ENCODE data around the gene AK9.
"Not testable (repeated sequence)": the region's sequence is repeated elsewhere in the genome, so short reads cannot be mapped to it uniquely, and the experiment has no call there.

Gene AK9

GRCh38 chr6:109609737-109610136 lies 81.3 kb downstream of the AK9 start:
- Histone ChIP-seq H3K27ac (no peak overlapping the region), H3K9me3 (ENCODE audit: control insufficient read depth, low read length) (no peaks in the 10 kb centered on the region), H3K27me3 (ENCODE audit: control insufficient read depth, insufficient read depth, low read length) (no peaks in the 10 kb centered on the region), H3K4me1 (no peaks in the 10 kb centered on the region), H2AFZ (no peak overlapping the region), H3K36me3 (ENCODE audit: control insufficient read depth, insufficient read depth, low read length) (no peaks in the 10 kb centered on the region), H3K4me3 (ENCODE audit: low read depth, low read length) (no peak overlapping the region), H3K9ac (no peak overlapping the region), H3K79me2 (no peaks in the 10 kb centered on the region), H3K4me2 (ENCODE audit: low read length) (no peak overlapping the region)
- TF ChIP-seq CTCF (IDR thresholded peaks at IDR 0.05): no peak

GRCh38 chr6:109606359-109606758 lies 84.6 kb downstream of the AK9 start:
- Histone ChIP-seq H3K4me2 (ENCODE audit: low read length) (no peak overlapping the region), H3K4me1 (no peaks in the 10 kb centered on the region), H3K79me2 (no peaks in the 10 kb centered on the region), H2AFZ (no peak overlapping the region), H3K4me3 (ENCODE audit: low read depth, low read length) (no peak overlapping the region), H3K27me3 (ENCODE audit: control insufficient read depth, insufficient read depth, low read length) (no peaks in the 10 kb centered on the region), H3K27ac (no peak overlapping the region), H3K9ac (no peak overlapping the region), H3K9me3 (ENCODE audit: control insufficient read depth, low read length) (no peaks in the 10 kb centered on the region), H3K36me3 (ENCODE audit: control insufficient read depth, insufficient read depth, low read length) (no peaks in the 10 kb centered on the region)
- TF ChIP-seq CTCF (IDR thresholded peaks at IDR 0.05): no peak

GRCh38 chr6:109595998-109596397 lies 95.0 kb downstream of the AK9 start:
- H3K4me1 ChIP-seq: no peaks in the 10 kb centered on the region
- H3K9me3 ChIP-seq (ENCODE audit: control insufficient read depth, low read length): no peaks in the 10 kb centered on the region
- no peaks in the 10 kb centered on the region for H3K27me3 ChIP-seq (ENCODE audit: control insufficient read depth, insufficient read depth, low read length)
- no peak for TF ChIP-seq CTCF (IDR thresholded peaks at IDR 0.05)
- no peaks in the 10 kb centered on the region for H3K79me2 ChIP-seq
- no peak overlapping the region for H3K27ac ChIP-seq
- H3K4me3 ChIP-seq (ENCODE audit: low read depth, low read length): no peak overlapping the region
- H2AFZ ChIP-seq: no peak overlapping the region
- H3K4me2 ChIP-seq (ENCODE audit: low read length): no peak overlapping the region
- no peak overlapping the region for H3K9ac ChIP-seq
- no peaks in the 10 kb centered on the region for H3K36me3 ChIP-seq (ENCODE audit: control insufficient read depth, insufficient read depth, low read length)

GRCh38 chr6:109580519-109580918 lies 110.5 kb downstream of the AK9 start:
- no peaks in the 10 kb centered on the region for H3K79me2 ChIP-seq
- H3K4me3 ChIP-seq (ENCODE audit: low read depth, low read length): no peak overlapping the region
- no peak overlapping the region for H3K9ac ChIP-seq
- H3K9me3 ChIP-seq (ENCODE audit: control insufficient read depth, low read length): no peaks in the 10 kb centered on the region
- no peaks in the 10 kb centered on the region for H3K27me3 ChIP-seq (ENCODE audit: control insufficient read depth, insufficient read depth, low read length)
- no peak overlapping the region for H3K27ac ChIP-seq
- TF ChIP-seq CTCF (IDR thresholded peaks at IDR 0.05): no peak
- no peak overlapping the region for H3K4me2 ChIP-seq (ENCODE audit: low read length)
- H2AFZ ChIP-seq: no peak overlapping the region
- H3K36me3 ChIP-seq (ENCODE audit: control insufficient read depth, insufficient read depth, low read length): no peaks in the 10 kb centered on the region
- H3K4me1 ChIP-seq: no peaks in the 10 kb centered on the region

GRCh38 chr6:109579361-109579760 lies 111.6 kb downstream of the AK9 start:
- Histone ChIP-seq H3K9me3 (ENCODE audit: control insufficient read depth, low read length) (no peaks in the 10 kb centered on the region), H3K4me1 (no peaks in the 10 kb centered on the region), H2AFZ (no peak overlapping the region), H3K27me3 (ENCODE audit: control insufficient read depth, insufficient read depth, low read length) (no peaks in the 10 kb centered on the region), H3K36me3 (ENCODE audit: control insufficient read depth, insufficient read depth, low read length) (no peaks in the 10 kb centered on the region), H3K4me3 (ENCODE audit: low read depth, low read length) (no peak overlapping the region), H3K4me2 (ENCODE audit: low read length) (no peak overlapping the region), H3K9ac (no peak overlapping the region), H3K27ac (no peak overlapping the region), H3K79me2 (no peaks in the 10 kb centered on the region)
- no peak for TF ChIP-seq CTCF (IDR thresholded peaks at IDR 0.05)

GRCh38 chr6:109569901-109570300 lies 121.1 kb downstream of the AK9 start:
- not testable (repeated sequence) for H3K36me3 ChIP-seq (ENCODE audit: control insufficient read depth, insufficient read depth, low read length); H3K4me3 ChIP-seq (ENCODE audit: low read depth, low read length); H3K79me2 ChIP-seq; H3K4me2 ChIP-seq (ENCODE audit: low read length); H2AFZ ChIP-seq; H3K9ac ChIP-seq; H3K27me3 ChIP-seq (ENCODE audit: control insufficient read depth, insufficient read depth, low read length); H3K9me3 ChIP-seq (ENCODE audit: control insufficient read depth, low read length); H3K27ac ChIP-seq; H3K4me1 ChIP-seq
